Naive thymus-derived CD4-positive, alpha-beta T cell (primary cell): ENCODE results near the gene ATF7IP. TPM values are rescaled to one million over a fixed set of nuclear protein-coding genes. Genes with fewer than 3 reads are reported as not detected.

Experiments
- ATAC-seq: fragments of 150-1000 bp; cut with Tn5 transposase; 2 replicates; pipeline ENCODE4 v1.10.0; 2021; ENCODE audit warnings: mild to moderate bottlenecking, moderate library complexity
- CTCF ChIA-PET: fragments of 350-600 bp; sonication (Branson Sonifier 250); formaldehyde crosslinking; loops from one replicate; lab custom pipeline; 2021; ENCODE audit warnings: antibody characterized with exemption; lab: Charles Lee
- POLR2A ChIA-PET: fragments of 350-600 bp; sonication (Branson Sonifier 250); formaldehyde crosslinking; loops from one replicate; lab custom pipeline; 2021; ENCODE audit warnings: antibody characterized with exemption, inconsistent platforms; lab: Charles Lee
- DNase-seq, 9 donors: peaks; one replicate each; pipeline versions ENCODE4 v3.0.0 to v3.0.0-alpha.2; 2020 to 2022; ENCODE audit warnings: mixed read lengths in 1 of 9
- H3K27ac ChIP-seq: one replicate; pipeline ENCODE4 v1.7.0; 2013; ENCODE audit warnings: mild to moderate bottlenecking, low read depth, low read length, moderate library complexity
- H3K27me3 ChIP-seq, 2 donors: one replicate each; pipeline ENCODE4 v1.7.0; 2013; ENCODE audit warnings: low read length in 2 of 2, mild to moderate bottlenecking in 2 of 2, moderate library complexity in 2 of 2; ENCODE audit not compliant: control insufficient read depth in 2 of 2, insufficient read depth in 2 of 2
- H3K36me3 ChIP-seq, 3 experiments: 1 replicate in 2 of 3; 2 replicates in 1 of 3; pipeline ENCODE4 v1.7.0; 2013; ENCODE audit warnings: low read length in 3 of 3, mild to moderate bottlenecking in 3 of 3, moderate library complexity in 1 of 3; ENCODE audit not compliant: insufficient read depth in 3 of 3, control insufficient read depth in 2 of 3
- H3K4me1 ChIP-seq, 2 donors: one replicate each; pipeline ENCODE4 v1.7.0; 2013; ENCODE audit warnings: low read length in 2 of 2, mild to moderate bottlenecking in 2 of 2, moderate library complexity in 1 of 2; ENCODE audit not compliant: control insufficient read depth in 2 of 2, insufficient read depth in 2 of 2
- H3K4me3 ChIP-seq: 2 replicates; pipeline ENCODE4 v1.7.0; 2013; ENCODE audit warnings: mild to moderate bottlenecking, low read length
- H3K9me3 ChIP-seq, 3 experiments: 1 replicate in 2 of 3; 2 replicates in 1 of 3; pipeline ENCODE4 v1.7.0; 2013; ENCODE audit warnings: low read length in 3 of 3; ENCODE audit not compliant: control insufficient read depth in 2 of 3
- H3K27ac Mint-ChIP-seq, 9 donors: one replicate each; pipeline ENCODE4 v1.8.0; 2020 to 2022; ENCODE audit warnings: mixed read lengths in 9 of 9, mild to moderate bottlenecking in 8 of 9, moderate library complexity in 5 of 9, inconsistent platforms in 2 of 9
- H3K27me3 Mint-ChIP-seq, 5 donors: one replicate each; pipeline ENCODE4 v1.8.0; 2021 to 2022; ENCODE audit warnings: mixed read lengths in 5 of 5, mild to moderate bottlenecking in 1 of 5
- H3K36me3 Mint-ChIP-seq, 5 donors: one replicate each; pipeline ENCODE4 v1.8.0; 2020 to 2022; ENCODE audit warnings: mixed read lengths in 5 of 5, mild to moderate bottlenecking in 3 of 5, inconsistent platforms in 1 of 5
- H3K4me1 Mint-ChIP-seq, 7 donors: one replicate each; pipeline ENCODE4 v1.8.0; 2020 to 2022; ENCODE audit warnings: mixed read lengths in 7 of 7, mild to moderate bottlenecking in 3 of 7, inconsistent platforms in 1 of 7
- H3K4me3 Mint-ChIP-seq, 10 donors: one replicate each; pipeline ENCODE4 v1.8.0; 2020 to 2022; ENCODE audit warnings: mild to moderate bottlenecking in 10 of 10, mixed read lengths in 10 of 10, moderate library complexity in 6 of 10, inconsistent platforms in 2 of 10
- H3K9me3 Mint-ChIP-seq, 11 donors: one replicate each; pipeline ENCODE4 v1.8.0; 2020 to 2022; ENCODE audit warnings: mixed read lengths in 11 of 11, mild to moderate bottlenecking in 4 of 11, inconsistent platforms in 1 of 11, moderate library complexity in 1 of 11
- intact Hi-C, 2 donors: fragments of 100-400 bp; cut with micrococcal nuclease; formaldehyde crosslinking; loops; one replicate each; pipeline ENCODE4 v1.15.1; 2023
- polyA plus RNA-seq, 2 donors: library from polyadenylated mRNA; unstranded; fragments of 300-500 nt; fragmentation: Illumina TruSeq; gene quantifications; one replicate each; pipeline ENCODE4 v1.2.3, GENCODE V29; 2021
- total RNA-seq, 6 experiments: library from RNA in 5 of 6; stranded (reverse) in 5 of 6; gene quantifications; 1 replicate in 5 of 6; 2 replicates in 1 of 6; pipeline ENCODE4 v1.2.3 and lab custom pipeline; 2021 to 2026

The ATF7IP gene
- total and polyA plus RNA-seq, 7 experiments from 2014 or later, result 92.7 to 181 (median 134) TPM

- H3K4me1 Mint-ChIP-seq, result peaks cover 38 to 92% (median 81%) of the 10 kb centered on the region in 7 donors
- H3K9me3 Mint-ChIP-seq, result no peaks in the 10 kb centered on the region
- no peak for ATAC-seq
- H3K27me3 ChIP-seq, result no peaks in the 10 kb centered on the region
- H3K36me3 Mint-ChIP-seq, result peaks cover 0 to 55% (median 18%) of the 10 kb centered on the region in 5 donors
- peak overlapping the region; percentile 16 for H3K4me3 ChIP-seq
- no peaks in the 10 kb centered on the region for H3K27me3 Mint-ChIP-seq
- no peak for DNase-seq
- H3K27ac Mint-ChIP-seq, result peak overlapping the region; percentile 75 to 95 (median 86)
- H3K27ac ChIP-seq, result peak overlapping the region; percentile 71
- POLR2A ChIA-PET, result interaction anchor here (1.1 to 7.9 kb wide), 5 partner anchors 16 to 383 kb away, joined by 4 to 98 read pairs (median 31); partner anchors contain the start of gene ATF7IP
- no peaks in the 10 kb centered on the region for H3K9me3 ChIP-seq
- H3K36me3 ChIP-seq, result no peaks in the 10 kb centered on the region
- H3K4me3 Mint-ChIP-seq, result peak overlapping the region; percentile 46 to 86 (median 76)
- intact Hi-C loops, result loop anchor here (5.0 to 10.0 kb wide), 3 partner anchors 385 to 1660 kb away; a partner anchor contains a TSS
- peaks cover 50 to 70% of the 10 kb centered on the region in 2 donors for H3K4me1 ChIP-seq
- CTCF ChIA-PET, result interaction anchor here (1.1 to 4.1 kb wide), 3 partner anchors 15 to 31 kb away, joined by 3 to 33 read pairs (median 4); partner anchors contain the start of gene ATF7IP
Measured at GRCh38 chr12:14387219-14387871, 21.9 kb downstream of the ATF7IP start.

DNA sequence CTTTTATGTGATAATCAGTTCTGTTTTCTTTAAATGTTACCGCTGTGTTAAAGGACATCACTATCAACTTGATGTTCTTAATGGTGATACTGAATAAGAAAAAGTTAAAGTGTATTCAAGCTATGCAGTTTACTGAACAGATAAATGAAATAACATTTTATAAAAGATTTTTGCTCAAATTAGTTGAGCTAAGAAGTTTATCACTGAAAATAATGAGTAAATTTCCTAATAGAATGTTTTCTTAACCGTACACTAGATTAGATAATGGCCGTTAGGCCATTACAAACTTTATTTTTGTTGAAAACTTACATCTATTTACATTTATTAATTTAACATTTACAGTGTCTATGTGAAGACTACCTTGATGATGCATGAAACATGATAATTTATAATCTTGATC is 25.0 kb downstream of the ATF7IP start:
- H3K36me3 Mint-ChIP-seq, result peaks cover 0 to 44% (median 14%) of the 10 kb centered on the region in 5 donors
- Histone ChIP-seq H3K36me3 (no peaks in the 10 kb centered on the region), H3K4me3 (no peak overlapping the region), H3K9me3 (no peaks in the 10 kb centered on the region), H3K27me3 (no peaks in the 10 kb centered on the region), H3K4me1 (peaks cover 64 to 66% of the 10 kb centered on the region in 2 donors), H3K27ac (peak overlapping the region; percentile 61)
- ChIA-PET CTCF (interaction anchor here (0.6 kb wide), 1 partner anchor 50 kb away, joined by 3 read pairs; no protein-coding TSS in a partner anchor), POLR2A (interaction anchor here (0.6 to 1.9 kb wide), 7 partner anchors 13 to 571 kb away, joined by 3 to 16 read pairs (median 4); partner anchors contain the start of gene ATF7IP)
- no peak for ATAC-seq
- no peaks in the 10 kb centered on the region for H3K9me3 Mint-ChIP-seq
- peak overlapping the region; percentile 42 to 84 (median 78) for H3K4me3 Mint-ChIP-seq
- peak overlapping the region; percentile 69 to 97 (median 93) for H3K27ac Mint-ChIP-seq
- peaks cover 38 to 93% (median 82%) of the 10 kb centered on the region in 7 donors for H3K4me1 Mint-ChIP-seq
- no peak for DNase-seq
- H3K27me3 Mint-ChIP-seq, result no peaks in the 10 kb centered on the region
- intact Hi-C loops, result loop anchor here (5.0 to 10.0 kb wide), 3 partner anchors 572 to 1494 kb away; partner anchors contain the start of genes ARHGDIB (in 2 of the 2) and STRAP (in 1 of the 2)

DNA sequence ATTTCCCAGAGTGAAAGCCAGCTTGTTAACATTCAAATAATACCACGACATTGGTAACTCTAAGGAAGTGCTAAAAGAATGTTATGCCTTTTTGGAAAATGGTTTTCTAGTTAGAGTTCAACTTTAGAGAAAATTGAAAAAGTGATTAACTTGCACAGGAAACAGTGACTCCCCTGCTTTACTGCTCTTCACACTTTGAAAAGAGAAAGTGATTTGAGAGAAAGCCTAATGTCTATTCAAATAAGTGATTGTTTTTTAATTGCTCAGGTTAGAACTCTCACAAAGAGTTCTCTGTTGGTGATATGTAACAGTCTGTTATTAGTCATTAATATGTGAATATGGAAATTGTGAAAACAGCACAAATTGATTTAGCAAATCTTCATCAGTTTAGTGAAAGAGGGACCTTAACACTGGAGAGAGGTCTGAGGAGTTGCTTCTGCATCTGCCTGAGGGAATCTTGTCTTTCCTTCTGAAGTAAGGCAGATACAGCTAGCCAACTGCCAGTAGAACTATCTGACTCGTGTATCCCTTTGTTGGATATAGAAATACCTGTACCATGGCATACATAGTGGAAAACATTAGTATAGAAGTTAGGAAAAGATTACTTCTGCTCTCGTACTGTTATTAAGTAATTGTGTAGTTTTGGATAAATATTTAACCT is 25.5 kb downstream of the ATF7IP start:
- DNase-seq, result peak in 2 of 9 donors; percentile 24 to 31
- Mint-ChIP-seq H3K9me3 (no peaks in the 10 kb centered on the region), H3K27me3 (no peaks in the 10 kb centered on the region), H3K4me1 (peaks cover 41 to 97% (median 85%) of the 10 kb centered on the region in 7 donors), H3K27ac (peak overlapping the region; percentile 65 to 97 (median 94)), H3K36me3 (peaks cover 0 to 44% (median 14%) of the 10 kb centered on the region in 5 donors), H3K4me3 (peak overlapping the region; percentile 42 to 84 (median 78))
- no peak for ATAC-seq
- no peaks in the 10 kb centered on the region for H3K36me3 ChIP-seq
- H3K9me3 ChIP-seq, result no peaks in the 10 kb centered on the region
- intact Hi-C loops, result loop anchor here (5.0 to 10.0 kb wide), 3 partner anchors 571 to 1494 kb away; partner anchors contain the start of genes ARHGDIB (in 2 of the 2) and STRAP (in 1 of the 2)
- ChIA-PET POLR2A (interaction anchor here (0.6 to 1.9 kb wide), 7 partner anchors 13 to 571 kb away, joined by 3 to 16 read pairs (median 4); partner anchors contain the start of gene ATF7IP), CTCF (interaction anchor here (0.6 kb wide), 1 partner anchor 50 kb away, joined by 3 read pairs; no protein-coding TSS in a partner anchor)
- H3K27ac ChIP-seq, result peak overlapping the region; percentile 61
- H3K4me3 ChIP-seq, result peak overlapping the region; percentile 11
- peaks cover 67 to 69% of the 10 kb centered on the region in 2 donors for H3K4me1 ChIP-seq
- H3K27me3 ChIP-seq, result no peaks in the 10 kb centered on the region

DNA sequence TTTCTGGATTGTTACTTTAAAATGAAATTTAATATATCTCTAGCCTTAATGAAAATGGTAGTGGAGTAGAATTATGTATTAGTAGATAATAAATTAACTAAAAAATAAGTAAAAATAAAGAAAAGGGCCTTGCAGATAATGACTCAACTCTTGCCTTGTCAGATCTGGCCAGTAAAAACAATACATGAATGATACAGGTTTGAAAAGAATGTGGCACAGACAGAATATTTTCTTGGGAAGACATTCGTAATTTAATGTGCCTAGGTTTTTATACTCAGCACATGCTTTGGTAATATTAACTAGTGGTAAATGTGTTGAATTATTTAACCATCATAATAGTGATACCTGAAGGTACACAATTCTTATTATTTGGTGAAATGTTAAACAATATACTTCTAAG is 28.3 kb downstream of the ATF7IP start:
- Histone ChIP-seq H3K36me3 (no peaks in the 10 kb centered on the region), H3K9me3 (no peaks in the 10 kb centered on the region), H3K27ac (peak overlapping the region; percentile 70), H3K4me3 (no peak overlapping the region), H3K27me3 (no peaks in the 10 kb centered on the region), H3K4me1 (peaks cover 66 to 84% of the 10 kb centered on the region in 2 donors)
- H3K4me3 Mint-ChIP-seq, result peak overlapping the region in 6 of 10 donors; percentile 14 to 84 (median 66)
- H3K9me3 Mint-ChIP-seq, result peaks cover 0 to 3% (median 0%) of the 10 kb centered on the region in 11 donors
- H3K27ac Mint-ChIP-seq, result peak overlapping the region; percentile 0 to 95 (median 93)
- CTCF ChIA-PET, result interaction anchor here (0.8 to 3.2 kb wide), 7 partner anchors 9 to 155 kb away, joined by 3 to 25 read pairs (median 7); partner anchors contain the start of gene ATF7IP
- POLR2A ChIA-PET, result interaction anchor here (1.0 to 4.7 kb wide), 6 partner anchors 9 to 378 kb away, joined by 3 to 61 read pairs (median 9); partner anchors contain the start of gene ATF7IP
- H3K27me3 Mint-ChIP-seq, result no peaks in the 10 kb centered on the region
- DNase-seq (no peak), ATAC-seq (no peak)
- peaks cover 0 to 44% (median 14%) of the 10 kb centered on the region in 5 donors for H3K36me3 Mint-ChIP-seq
- intact Hi-C loops, result loop anchor here (1.0 to 10.0 kb wide), 9 partner anchors 8 to 1491 kb away; partner anchors contain the start of genes ARHGDIB (in 2 of the 2), ATF7IP (in 2 of the 2), EPS8 (in 1 of the 2) and STRAP (in 1 of the 2)
- peaks cover 50 to 99% (median 92%) of the 10 kb centered on the region in 7 donors for H3K4me1 Mint-ChIP-seq

GRCh38 chr12:14394317-14395073 is 29.0 kb downstream of the ATF7IP start:
- Mint-ChIP-seq H3K9me3 (peaks cover 0 to 3% (median 0%) of the 10 kb centered on the region in 11 donors), H3K4me1 (peaks cover 47 to 99% (median 91%) of the 10 kb centered on the region in 7 donors), H3K27me3 (no peaks in the 10 kb centered on the region), H3K4me3 (peak overlapping the region; percentile 49 to 87 (median 76)), H3K36me3 (peaks cover 0 to 37% (median 8%) of the 10 kb centered on the region in 5 donors), H3K27ac (peak overlapping the region; percentile 83 to 97 (median 95))
- Histone ChIP-seq H3K4me1 (peaks cover 62 to 84% of the 10 kb centered on the region in 2 donors), H3K4me3 (peak overlapping the region; percentile 33), H3K36me3 (no peaks in the 10 kb centered on the region), H3K27me3 (no peaks in the 10 kb centered on the region), H3K9me3 (no peaks in the 10 kb centered on the region), H3K27ac (peak overlapping the region; percentile 75)
- ATAC-seq, result peak; percentile 86
- POLR2A ChIA-PET, result interaction anchor here (0.6 to 4.7 kb wide), 10 partner anchors 10 to 377 kb away, joined by 3 to 61 read pairs (median 7); partner anchors contain the start of gene ATF7IP
- peak in 7 of 9 donors; percentile 57 to 82 (median 71) for DNase-seq
- intact Hi-C loops, result loop anchor here (1.0 to 10.0 kb wide), 10 partner anchors 9 to 1490 kb away; partner anchors contain the start of genes ARHGDIB (in 2 of the 2), ATF7IP (in 2 of the 2), EPS8 (in 1 of the 2) and STRAP (in 1 of the 2)
- CTCF ChIA-PET, result interaction anchor here (0.9 to 3.2 kb wide), 7 partner anchors 10 to 209 kb away, joined by 3 to 25 read pairs (median 7); partner anchors contain the start of gene ATF7IP
